Osteoblast (primary cell): ENCODE results near the gene APOL4. TPM values are rescaled to one million over a fixed set of nuclear protein-coding genes. Genes with fewer than 3 reads are reported as not detected.
"Not testable (repeated sequence)": the region's sequence is repeated elsewhere in the genome, so short reads cannot be mapped to it uniquely, and the experiment has no call there.

Source experiments
- DNase-seq: peaks from one replicate; pipeline ENCODE4 v3.0.0; 2011; ENCODE audit warnings: low spot score, mixed read lengths; ENCODE audit not compliant: insufficient read length; ENCODE audit errors: missing footprints
- H2AFZ ChIP-seq: 2 replicates; pipeline ENCODE4 v1.6.0; 2011; ENCODE audit warnings: mild to moderate bottlenecking, low read length
- H3K27ac ChIP-seq: 2 replicates; pipeline ENCODE4 v1.5.1; 2011; ENCODE audit warnings: mild to moderate bottlenecking, low read depth, low read length, moderate library complexity
- H3K27me3 ChIP-seq: 2 replicates; pipeline ENCODE4 v1.6.0; 2012; ENCODE audit warnings: mild to moderate bottlenecking, control low read depth, inconsistent platforms, low read length, moderate library complexity; ENCODE audit not compliant: insufficient read depth
- H3K36me3 ChIP-seq: 2 replicates; pipeline ENCODE4 v1.5.1; 2011; ENCODE audit warnings: mild to moderate bottlenecking, low read length, control low read depth, moderate library complexity; ENCODE audit not compliant: insufficient read depth
- H3K4me1 ChIP-seq: 2 replicates; pipeline ENCODE4 v1.5.1; 2011; ENCODE audit warnings: mild to moderate bottlenecking, low read length, control low read depth, moderate library complexity; ENCODE audit not compliant: insufficient read depth
- H3K4me2 ChIP-seq: 2 replicates; pipeline ENCODE4 v1.6.0; 2011; ENCODE audit warnings: mild to moderate bottlenecking, low read length; ENCODE audit not compliant: insufficient read depth
- H3K4me3 ChIP-seq: fragments of 200-600 bp; sonication (generic); 3 replicates; pipeline ENCODE4 v1.5.1; 2012; ENCODE audit warnings: mild to moderate bottlenecking, low read length, inconsistent platforms; ENCODE audit not compliant: insufficient read depth
- H3K79me2 ChIP-seq: 2 replicates; pipeline ENCODE4 v1.6.0; 2012; ENCODE audit warnings: mild to moderate bottlenecking, low read length, control low read depth, inconsistent platforms; ENCODE audit not compliant: insufficient read depth
- H3K9me3 ChIP-seq: 2 replicates; pipeline ENCODE4 v1.5.1; 2011; ENCODE audit warnings: low read depth, low read length, control low read depth
- H4K20me1 ChIP-seq: 2 replicates; pipeline ENCODE4 v1.6.0; 2012; ENCODE audit warnings: mild to moderate bottlenecking, low read length, control low read depth; ENCODE audit not compliant: insufficient read depth
- CTCF ChIP-seq: IDR thresholded peaks from 2 replicates; pipeline ENCODE4 v1.5.1; 2011; ENCODE audit warnings: mild to moderate bottlenecking, low read depth, low read length, moderate library complexity; ENCODE audit errors: extremely low read depth
- total RNA-seq: library from RNA; depleted of rRNA; stranded (reverse); fragments of >200 nt; gene quantifications from 2 replicates; pipeline ENCODE4 v1.2.3, GENCODE V29; 2012

APOL4 gene
- total RNA-seq = 2.9 and 4.4 TPM in 2 replicates

GRCh38 chr22:36201630-36202319 lies at the start of gene APOL4:
Gene APOL4 (minus strand): TSS chr22:36201809. CDS start chr22:36201734, 75 bp downstream.
- Histone ChIP-seq H3K79me2 (no peaks in the 10 kb centered on the region), H3K4me1 (peaks cover 16% of the 10 kb centered on the region), H3K4me3 (no peak within 1 kb of the TSS), H3K27ac (no peak within 1 kb of the TSS), H4K20me1 (no peaks in the 10 kb centered on the region), H3K9me3 (no peaks in the 10 kb centered on the region), H3K27me3 (no peaks in the 10 kb centered on the region), H3K4me2 (peak within 1 kb of the TSS; percentile 28), H3K36me3 (no peaks in the 10 kb centered on the region), H2AFZ (peak within 1 kb of the TSS; percentile 80)
- peak; percentile 57 for DNase-seq
- TF ChIP-seq CTCF = no peak

GRCh38 chr22:36250292-36250960 lies 48.8 kb upstream of the APOL4 start:
- peaks cover 19% of the 10 kb centered on the region for H3K4me1 ChIP-seq
- not testable (repeated sequence) for H2AFZ ChIP-seq, H3K36me3 ChIP-seq, H3K27ac ChIP-seq, H3K79me2 ChIP-seq, H3K9me3 ChIP-seq, H3K4me3 ChIP-seq, H4K20me1 ChIP-seq, H3K4me2 ChIP-seq, H3K27me3 ChIP-seq, DNase-seq

- Histone ChIP-seq H3K27ac (no peak overlapping the region), H3K36me3 (no peaks in the 10 kb centered on the region), H3K4me2 (no peak overlapping the region)
Measured at GRCh38 chr22:36249160-36249559, 47.6 kb upstream of the APOL4 start.

GRCh38 chr22:36247955-36248354 lies 46.3 kb upstream of the APOL4 start:
- H4K20me1 ChIP-seq = no peaks in the 10 kb centered on the region
- H3K36me3 ChIP-seq = no peaks in the 10 kb centered on the region
- no peak overlapping the region for H3K4me2 ChIP-seq
- H2AFZ ChIP-seq = no peak overlapping the region
- no peak for DNase-seq
- TF ChIP-seq CTCF = no peak
- no peaks in the 10 kb centered on the region for H3K27me3 ChIP-seq
- H3K4me3 ChIP-seq = no peak overlapping the region
- peaks cover 21% of the 10 kb centered on the region for H3K4me1 ChIP-seq
- H3K27ac ChIP-seq = no peak overlapping the region
- H3K9me3 ChIP-seq = no peaks in the 10 kb centered on the region
- no peaks in the 10 kb centered on the region for H3K79me2 ChIP-seq

More at GRCh38 chr22:36249160-36249559, 47.6 kb upstream of the APOL4 start:
- Histone ChIP-seq H3K4me1 (peaks cover 29% of the 10 kb centered on the region), H3K4me3 (no peak overlapping the region), H4K20me1 (no peaks in the 10 kb centered on the region), H3K27me3 (no peaks in the 10 kb centered on the region), H3K79me2 (no peaks in the 10 kb centered on the region), H2AFZ (no peak overlapping the region), H3K9me3 (no peaks in the 10 kb centered on the region)
- no peak for TF ChIP-seq CTCF
- DNase-seq = no peak
